Stimulated activated CD4-positive, alpha-beta T cell treated with anti-CD3 and anti-CD28 coated beads, Interleukin-4, amount 100 ng/mL, for 1 hour (primary cell): Measurements from ENCODE around the gene YY1AP1.
"Not testable (repeated sequence)": the region's sequence is repeated elsewhere in the genome, so short reads cannot be mapped to it uniquely, and the experiment has no call there.

ENCODE experiments used
- DNase-seq: peaks from one replicate; pipeline ENCODE4 v3.0.0-alpha.2; 2020

Gene YY1AP1, protein sequence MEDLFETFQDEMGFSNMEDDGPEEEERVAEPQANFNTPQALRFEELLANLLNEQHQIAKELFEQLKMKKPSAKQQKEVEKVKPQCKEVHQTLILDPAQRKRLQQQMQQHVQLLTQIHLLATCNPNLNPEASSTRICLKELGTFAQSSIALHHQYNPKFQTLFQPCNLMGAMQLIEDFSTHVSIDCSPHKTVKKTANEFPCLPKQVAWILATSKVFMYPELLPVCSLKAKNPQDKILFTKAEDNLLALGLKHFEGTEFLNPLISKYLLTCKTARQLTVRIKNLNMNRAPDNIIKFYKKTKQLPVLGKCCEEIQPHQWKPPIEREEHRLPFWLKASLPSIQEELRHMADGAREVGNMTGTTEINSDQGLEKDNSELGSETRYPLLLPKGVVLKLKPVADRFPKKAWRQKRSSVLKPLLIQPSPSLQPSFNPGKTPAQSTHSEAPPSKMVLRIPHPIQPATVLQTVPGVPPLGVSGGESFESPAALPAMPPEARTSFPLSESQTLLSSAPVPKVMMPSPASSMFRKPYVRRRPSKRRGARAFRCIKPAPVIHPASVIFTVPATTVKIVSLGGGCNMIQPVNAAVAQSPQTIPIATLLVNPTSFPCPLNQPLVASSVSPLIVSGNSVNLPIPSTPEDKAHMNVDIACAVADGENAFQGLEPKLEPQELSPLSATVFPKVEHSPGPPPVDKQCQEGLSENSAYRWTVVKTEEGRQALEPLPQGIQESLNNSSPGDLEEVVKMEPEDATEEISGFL

DNA sequence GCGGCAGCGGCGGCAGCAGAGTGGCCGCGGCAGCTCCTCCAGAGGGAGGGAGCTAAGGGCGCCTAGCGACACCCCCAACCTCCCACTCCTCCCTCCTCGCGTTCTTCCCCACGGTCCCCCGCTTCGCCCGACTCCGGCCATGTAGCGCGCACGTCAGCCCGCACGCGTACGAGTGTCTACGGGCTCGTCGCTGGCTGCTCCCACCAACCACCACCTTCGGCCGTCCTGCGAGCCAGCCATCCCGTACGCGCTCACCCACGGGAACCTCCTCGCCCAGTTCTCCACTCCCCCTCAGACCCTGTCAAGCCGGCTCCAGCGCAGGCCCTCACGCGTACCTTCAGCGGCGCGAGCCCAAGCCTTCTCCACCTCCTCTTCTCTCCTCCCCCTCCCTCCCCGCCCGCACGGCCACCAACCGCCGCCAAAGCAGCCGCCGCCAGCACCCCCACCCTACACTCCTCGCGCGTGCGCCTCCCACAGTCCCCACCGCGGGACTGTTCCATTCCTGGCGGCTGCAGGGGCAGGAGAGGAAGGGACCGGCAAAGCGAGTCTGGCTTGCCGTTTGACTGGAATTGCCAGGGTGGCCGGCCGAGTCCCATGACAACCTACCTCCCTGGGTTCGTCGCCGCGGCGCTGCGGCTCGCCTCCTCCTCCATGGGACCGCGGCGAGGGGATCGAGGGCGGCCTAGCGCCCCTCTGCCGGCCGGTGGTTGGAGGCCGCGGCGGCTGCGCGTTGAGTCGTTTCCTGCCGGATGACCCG lies at the start of gene YY1AP1:
YY1AP1 (minus strand) TSS at position 451 of the 757 bp plus-strand sequence. CDS start 8,338 bp downstream, outside the sequence.
- DNase-seq, result peak; percentile 91

DNA sequence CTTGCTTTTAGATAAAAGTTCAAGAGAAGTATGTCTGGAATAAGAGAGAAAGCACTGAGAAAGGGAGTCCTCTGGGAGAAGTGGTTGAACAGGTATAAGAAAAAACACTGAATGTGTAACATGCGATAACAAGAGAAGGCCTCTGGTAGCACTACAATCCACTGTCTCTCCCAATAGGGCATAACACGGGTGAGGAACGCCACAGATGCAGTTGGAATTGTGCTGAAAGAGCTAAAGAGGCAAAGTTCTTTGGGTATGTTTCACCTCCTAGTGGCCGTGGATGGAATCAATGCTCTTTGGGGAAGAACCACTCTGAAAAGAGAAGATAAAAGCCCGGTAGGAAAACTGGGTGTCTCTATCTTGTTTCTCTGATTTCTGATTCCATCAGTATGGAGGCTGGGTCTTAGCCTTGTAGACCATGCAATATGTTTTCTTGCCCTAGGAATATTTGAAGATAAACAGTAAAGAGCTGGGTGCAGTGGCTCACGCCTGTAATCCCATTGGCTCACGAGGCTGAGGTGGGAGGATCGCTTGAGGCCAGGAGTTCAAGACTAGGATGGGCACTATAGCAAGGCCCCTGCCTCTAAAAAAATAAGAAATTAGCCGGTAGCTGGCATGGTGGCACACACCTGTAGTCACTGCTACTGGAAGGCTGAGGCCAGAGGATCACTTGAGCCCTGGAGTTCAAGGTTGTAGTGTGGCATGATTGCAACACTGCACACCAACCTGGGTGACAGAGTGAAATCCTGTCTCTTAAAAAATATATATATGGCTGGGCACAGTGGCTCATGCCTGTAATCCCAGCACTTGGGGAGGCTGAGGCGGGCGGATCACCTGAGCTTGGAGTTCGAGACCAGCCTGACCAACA lies 40.7 kb upstream of the YY1AP1 start:
- DNase-seq, result no peak

DNA sequence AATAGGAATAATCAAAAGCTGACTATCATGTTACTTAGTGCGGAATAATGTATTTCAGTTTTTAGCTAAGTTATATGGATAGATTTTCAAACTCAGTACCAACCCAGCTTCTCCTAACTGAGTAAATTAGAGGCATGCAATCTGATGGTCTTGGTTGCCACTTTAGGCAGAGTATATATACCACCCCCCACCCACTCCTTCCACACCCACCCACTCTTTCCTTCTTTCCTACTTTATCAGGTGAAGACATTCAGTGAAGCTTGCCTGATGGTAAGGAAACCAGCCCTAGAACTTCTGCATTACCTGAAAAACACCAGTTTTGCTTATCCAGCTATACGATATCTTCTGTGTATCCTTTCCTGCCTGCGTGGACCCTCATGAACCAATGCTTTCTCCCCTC lies 36.6 kb upstream of the YY1AP1 start:
- no peak for DNase-seq

DNA sequence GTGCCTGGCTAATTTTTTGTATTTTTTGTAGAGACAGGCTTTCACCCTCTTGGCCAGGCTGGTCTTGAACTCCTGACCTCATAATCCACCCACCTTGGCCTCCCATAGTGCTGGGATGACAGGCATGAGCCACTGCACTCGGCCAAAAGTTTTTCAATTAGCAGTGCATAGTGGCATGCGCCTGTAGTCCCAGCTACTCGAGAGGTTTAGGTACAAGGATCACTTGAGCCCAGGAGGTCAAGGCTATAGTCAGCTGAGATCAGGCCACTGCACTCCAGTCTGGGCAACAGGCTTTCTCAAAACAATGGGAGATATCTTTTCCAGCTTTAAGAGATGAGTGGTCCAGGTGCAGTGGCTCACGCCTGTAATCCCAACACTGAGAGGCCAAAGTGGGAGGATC lies 31.1 kb upstream of the YY1AP1 start:
- no peak for DNase-seq

DNA sequence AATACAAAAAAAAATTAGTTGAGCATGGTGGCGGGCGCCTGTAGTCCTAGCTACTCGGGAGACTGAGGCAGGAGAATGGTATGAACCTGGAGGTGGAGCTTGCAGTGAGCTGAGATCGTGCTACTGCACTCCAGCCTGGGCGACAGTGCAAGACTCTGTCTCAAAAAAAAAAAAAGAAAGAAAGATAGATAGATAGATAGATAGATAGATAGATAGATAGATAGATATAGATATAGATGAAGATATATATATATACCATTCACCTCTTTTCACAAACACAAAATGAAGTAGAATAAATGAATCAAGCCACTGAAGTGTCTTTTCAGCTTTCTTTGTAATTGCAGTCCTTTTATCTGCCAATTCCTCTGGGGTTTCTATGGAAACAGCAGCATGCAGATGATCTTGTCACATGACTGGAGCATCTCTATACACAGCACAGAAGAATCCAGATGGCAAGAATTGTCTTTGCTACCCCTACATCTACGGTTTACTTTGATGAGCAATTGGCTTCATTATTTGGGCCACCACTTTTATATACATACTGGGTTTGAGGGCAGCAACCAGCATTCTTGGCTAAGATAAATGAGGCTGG lies 30.0 kb upstream of the YY1AP1 start:
- DNase-seq, result not testable (repeated sequence)

DNA sequence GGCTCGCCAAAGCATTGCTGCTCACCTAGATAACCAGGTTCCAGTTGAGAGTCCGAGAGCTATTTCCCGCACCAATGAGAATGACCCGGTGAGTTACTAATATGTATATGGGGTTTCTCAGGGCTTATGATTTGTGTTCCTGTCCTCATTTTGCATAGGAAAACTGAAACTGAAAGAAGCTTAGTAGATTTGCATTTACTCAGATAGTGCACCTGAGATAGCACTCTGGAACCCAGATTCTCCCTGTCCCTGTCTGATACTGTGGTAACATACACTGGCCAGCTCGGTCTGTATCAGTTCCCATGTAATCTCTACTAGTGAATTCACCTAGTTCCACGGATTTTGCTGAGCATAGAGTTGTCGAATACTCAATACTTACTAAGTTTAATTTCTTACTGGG lies 28.5 kb upstream of the YY1AP1 start:
- DNase-seq, result no peak

DNA sequence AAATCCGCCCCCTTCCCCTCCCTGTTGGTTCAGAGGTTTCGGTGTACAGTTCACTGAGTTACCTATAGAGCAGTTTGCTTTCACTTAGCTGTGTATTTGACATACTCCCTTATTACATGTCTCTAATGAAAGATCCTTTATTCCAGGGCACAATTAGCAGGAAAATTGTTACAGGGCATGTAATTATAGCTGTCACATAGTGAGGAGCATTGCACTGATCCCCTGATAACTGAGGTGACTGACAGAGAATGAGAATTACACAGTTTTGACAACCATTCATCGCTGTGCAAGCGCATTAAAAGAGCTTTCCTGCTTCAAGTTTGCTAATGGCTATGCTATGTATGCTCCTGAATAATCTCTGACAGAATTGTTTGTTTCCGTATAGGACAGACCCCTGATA lies 27.2 kb upstream of the YY1AP1 start:
- no peak for DNase-seq

DNA sequence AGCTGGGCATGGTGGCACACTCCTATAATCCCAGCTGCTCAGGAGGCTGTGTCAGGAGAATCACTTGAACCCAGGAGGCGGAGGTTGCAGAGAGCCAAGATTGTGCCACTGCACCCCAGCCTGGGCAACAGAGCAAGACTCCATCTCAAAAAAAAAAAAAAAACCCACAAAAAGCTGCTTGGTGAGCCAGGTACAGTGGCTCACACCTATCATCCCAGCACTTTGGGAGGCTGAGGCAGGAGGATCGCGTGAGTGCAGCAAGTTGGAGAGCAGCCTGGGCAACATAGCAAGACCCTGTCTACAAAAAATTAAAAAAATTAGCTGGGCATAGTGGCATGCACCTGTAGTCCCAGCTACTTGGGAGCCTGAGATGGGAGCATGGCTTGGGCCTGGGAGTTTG lies 26.5 kb upstream of the YY1AP1 start:
- not testable (repeated sequence) for DNase-seq

DNA sequence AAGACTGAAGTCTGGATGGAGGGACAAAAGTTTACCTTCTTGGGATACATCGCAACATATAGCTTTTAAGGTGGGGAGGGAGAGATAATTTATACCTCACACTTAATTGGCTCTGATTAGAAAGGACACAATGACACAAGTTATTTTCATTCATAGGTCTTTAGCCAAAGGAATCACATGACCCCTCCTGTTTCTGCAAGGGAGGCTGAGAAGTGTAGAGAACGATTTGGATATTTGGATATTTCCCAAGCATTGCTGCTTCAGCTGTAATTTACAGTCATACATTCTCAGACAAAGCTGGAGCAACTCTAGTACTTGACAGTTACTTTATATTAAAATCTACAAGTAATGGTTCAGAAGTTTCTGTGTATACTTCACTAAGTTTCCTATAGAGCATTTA lies 24.5 kb upstream of the YY1AP1 start:
- no peak for DNase-seq

DNA sequence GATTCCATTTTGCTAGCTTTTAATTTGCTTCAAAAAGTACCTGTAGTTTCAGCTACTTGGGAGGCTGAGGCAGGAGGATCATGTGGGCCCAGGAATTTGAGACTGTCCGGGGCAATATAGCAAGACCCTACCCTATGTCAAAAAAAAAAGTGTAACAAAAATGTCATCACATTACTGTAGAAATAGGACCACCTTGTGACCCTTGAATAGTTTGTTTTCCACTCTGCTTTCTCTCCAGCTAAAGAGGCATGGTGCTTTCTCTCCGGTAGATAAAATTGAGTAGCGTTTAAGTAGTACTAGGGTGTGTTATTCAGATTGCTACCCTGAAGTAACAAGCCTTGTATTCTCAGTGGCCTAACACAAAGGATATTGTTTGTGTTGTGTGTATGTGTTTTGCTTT lies 24.1 kb upstream of the YY1AP1 start:
- DNase-seq, result not testable (repeated sequence)

DNA sequence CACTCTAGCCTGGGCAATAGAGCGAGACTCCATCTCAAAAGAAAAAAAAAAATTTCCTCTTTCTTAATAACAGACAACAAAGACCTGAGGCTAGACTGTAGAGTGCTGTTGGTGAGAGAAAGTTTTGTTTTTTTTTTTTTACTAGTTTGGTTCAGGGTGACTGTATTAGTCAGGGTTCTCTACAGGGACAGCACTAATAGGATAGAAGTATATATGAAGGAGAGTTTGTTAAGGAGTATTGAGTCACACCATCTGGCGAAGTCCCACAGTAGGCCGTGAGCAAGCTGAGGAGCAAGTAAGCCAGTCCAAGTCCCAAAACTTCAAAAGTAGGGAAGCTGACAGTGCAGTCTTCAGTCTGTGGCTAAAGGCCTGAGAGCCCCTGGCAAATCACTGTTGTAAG lies 22.9 kb upstream of the YY1AP1 start:
- not testable (repeated sequence) for DNase-seq

DNA sequence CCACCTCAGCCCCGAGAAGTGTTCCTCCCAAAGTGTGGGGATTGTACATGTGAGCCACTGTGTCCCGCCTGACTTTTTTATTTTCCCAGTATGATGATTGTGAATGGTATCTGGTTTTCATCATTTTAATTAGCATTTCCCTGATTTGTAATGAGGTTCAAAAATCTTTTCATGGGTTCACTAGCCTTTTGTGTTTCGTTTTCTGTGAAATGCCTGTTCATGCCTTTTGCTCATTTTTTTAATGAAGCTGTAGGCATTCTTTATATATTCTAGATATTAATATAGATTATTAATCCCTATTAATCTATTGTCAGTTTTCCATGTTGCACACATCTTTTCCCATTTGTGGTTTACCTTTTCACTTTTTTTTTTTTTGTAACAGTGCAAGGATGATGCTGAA lies 20.8 kb upstream of the YY1AP1 start:
- no peak for DNase-seq

DNA sequence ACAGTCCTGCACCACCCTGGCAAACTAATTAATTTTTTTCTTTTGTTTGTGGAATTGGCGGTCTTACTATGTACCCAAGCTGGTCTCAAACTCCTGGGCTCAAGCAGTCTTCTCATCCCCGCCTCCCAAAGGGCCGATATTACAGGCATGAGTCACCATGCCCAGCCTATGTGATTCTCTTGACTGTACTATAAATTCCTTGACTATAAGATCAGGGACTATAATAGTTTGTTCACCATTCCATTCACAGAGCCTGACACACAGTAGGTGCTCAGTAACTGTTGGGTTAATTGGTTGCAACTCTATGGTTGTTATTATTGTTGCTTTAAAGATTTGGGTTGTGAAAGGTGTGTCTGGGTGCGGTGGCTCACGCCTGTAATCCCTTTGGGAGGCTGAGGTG lies 17.6 kb upstream of the YY1AP1 start:
- DNase-seq, result no peak

DNA sequence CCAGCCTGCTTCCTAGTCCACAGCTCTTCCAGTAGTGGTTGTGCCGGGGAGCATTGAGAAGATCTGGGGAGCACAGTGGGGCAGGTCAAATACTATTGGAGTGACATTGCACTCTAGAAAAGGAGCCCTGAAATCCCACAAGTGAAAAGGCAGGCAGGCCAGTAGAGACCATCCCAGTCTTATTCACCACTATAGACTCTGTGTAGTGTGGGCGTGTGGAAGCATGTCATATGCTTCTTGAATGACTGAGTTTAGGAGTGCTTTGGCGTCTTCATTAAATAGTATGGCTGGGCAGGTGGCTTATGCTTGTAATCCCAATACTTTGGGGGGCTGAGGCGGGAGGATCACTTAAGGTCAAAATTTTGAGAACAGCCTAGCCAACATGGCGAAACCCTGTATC lies 15.8 kb upstream of the YY1AP1 start:
- DNase-seq, result not testable (repeated sequence)

DNA sequence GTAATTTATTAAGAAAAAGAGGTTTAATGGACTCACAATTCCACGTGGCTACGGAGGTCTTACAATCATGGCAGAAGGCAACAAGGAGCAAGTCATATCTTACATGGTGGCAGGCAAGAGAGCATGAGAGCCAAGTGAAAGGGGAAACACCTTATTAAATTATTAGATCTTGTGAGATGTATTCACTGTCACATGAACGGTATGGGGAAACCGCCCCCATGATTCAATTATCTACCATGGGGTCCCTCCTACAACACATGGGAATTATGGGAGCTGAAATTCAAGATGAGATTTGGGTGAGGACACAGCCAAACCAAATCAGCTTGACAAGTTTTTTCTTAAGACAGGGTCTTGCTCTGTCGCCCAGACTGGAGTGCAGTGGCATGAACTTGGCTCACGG lies 14.6 kb upstream of the YY1AP1 start:
- DNase-seq, result no peak

DNA sequence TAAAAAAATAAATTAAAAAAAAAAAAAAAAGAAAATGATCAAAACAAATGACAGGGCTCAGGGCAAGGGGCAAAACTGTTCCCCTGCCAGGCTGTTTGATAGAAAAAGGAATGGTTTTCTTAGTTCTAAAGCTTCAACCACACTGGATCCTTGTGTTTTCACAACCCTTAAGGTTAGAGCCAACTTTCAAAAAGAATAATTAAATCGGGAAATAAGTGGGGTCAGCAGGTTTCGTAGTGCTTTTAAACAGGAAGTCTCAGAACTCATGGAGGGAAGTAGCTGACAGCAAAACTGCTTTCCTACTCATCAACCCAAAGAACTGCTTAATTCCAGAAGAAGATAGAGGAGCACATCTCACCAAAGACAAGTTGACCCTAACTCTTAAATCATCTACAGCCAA lies 13.1 kb upstream of the YY1AP1 start:
- DNase-seq, result not testable (repeated sequence)

DNA sequence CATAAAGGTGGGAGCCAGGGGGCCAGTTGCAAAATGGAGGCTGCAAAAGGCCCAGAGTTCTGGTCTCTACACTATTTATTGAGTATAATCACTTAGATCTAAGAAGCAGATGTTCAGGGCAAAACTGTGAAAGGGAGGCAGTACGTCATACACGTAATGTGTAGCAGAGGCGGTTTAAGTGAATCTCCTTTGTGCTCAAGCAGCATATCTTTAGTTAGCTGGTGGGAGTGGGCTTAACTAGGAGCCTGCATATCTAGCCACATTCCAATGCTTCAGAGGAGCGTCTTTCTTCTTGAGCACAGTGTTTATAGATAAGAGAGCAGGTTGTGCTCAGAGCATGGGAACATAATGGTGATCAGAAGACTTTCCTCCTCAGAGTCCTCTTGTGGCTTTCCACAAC lies 10.5 kb upstream of the YY1AP1 start:
- DNase-seq, result not testable (repeated sequence)

DNA sequence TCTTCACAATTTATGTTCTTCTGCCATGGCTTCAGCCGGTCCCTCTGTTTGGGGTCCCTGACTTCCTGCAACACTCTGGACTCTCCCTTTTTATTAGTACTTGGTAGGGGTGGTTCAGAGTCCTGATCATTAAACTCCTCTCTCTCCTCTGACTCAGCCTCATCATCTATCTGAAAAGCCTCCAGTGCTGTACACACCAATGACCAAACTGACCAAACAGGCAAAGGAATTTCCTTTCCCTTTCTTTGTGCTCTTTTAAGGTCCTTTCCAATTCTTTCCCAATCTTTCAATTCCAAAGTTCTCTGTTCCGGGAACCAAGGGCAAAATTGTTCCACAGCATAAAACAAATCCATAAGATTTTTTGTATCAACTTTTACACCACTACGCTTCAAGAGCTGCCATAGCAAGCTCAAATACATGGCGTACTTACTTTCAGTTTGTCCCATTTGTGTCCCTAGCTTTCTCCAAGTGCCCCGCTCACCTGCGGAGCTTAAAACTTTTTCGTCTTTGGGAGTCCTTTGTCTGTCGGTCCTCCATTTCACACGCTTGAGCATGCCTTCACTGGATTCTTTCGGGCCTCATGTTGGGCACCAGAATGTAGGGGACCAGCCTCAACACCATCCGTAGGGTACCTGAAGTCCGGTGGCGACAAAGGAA lies 9.9 kb upstream of the YY1AP1 start:
- no peak for DNase-seq

DNA sequence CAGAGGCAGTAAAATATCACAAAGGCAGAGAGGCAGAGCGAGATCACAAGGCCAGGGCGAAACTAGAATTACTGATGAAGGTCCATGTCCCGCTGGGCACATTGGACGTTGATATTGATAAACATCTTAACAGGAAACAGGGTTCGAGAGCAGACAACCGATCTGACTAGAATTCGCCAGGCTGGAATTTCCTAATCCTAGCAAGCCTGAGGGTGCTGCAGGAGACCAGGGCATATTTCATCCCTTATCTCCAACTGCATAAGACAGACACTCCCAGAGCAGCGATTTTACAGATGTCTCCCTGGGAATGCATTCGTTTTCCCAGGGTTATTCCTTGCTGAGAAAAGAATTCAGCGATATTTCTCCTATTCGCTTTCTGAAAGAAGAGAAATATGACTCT lies 9.0 kb upstream of the YY1AP1 start:
- DNase-seq, result not testable (repeated sequence)

DNA sequence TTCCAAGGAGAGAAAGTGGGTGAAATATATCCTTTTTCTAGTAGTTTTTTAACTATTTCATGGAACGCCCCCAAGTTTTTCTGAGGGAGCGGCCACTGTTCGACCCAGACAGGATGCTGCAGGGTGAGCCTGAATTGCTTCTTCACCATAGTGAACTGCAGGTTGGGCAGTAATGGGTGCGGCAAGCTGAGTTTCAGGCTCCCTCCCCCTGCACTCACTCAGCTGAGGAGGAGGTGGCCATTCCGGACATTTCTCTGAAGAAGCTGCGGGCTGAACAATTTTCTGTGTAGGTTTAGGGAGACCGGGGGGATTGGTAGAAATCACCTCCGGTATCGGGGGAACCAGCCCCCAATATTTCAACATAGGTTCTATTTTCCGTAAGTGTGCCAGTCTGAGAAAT lies 8.5 kb upstream of the YY1AP1 start:
- no peak for DNase-seq

DNA sequence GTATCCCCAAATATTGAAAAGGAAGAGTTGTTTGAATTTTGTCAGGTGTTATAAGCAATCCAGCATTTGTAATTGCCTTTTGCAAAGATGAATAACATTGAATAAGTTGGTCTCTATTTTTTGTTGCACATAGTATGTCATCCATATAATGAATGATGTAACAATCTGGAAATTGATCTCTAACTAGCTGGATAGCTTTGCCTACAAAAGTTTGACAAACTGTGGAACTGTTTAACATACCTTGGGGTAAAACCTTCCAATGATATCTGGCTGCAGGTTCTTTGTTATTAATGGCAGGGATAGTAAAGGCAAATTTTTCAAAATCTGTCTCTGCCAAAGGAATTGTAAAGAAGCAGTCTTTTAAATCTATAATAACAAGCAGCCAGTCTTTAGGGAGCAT lies 8.0 kb upstream of the YY1AP1 start:
- DNase-seq, result no peak

DNA sequence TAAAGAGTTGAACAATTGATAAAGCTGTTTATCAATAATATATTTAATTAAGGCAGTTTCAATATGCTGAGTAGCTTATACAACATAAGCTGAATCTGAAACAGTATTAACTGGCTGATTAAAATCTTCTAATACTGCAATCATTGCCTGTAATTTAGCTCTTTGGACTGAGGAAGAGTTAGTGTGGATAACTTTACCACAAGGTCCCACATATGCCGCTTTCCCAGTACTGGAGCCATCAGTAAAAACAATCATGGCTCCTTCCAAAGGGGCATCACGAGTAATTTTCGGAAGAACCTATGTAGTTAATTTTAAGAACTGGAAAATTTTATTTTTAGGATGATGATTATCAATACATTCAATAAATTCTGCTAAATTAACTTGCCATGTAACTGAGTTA lies 7.0 kb upstream of the YY1AP1 start:
- no peak for DNase-seq
